NB4 (cell line): Measurements from ENCODE around the gene NEO1.

Source experiments
- DNase-seq: peaks from one replicate; pipeline ENCODE4 v3.0.0; 2010; ENCODE audit warnings: low read depth
- H3K4me3 ChIP-seq: one replicate; pipeline ENCODE4 v1.5.1; 2011; ENCODE audit warnings: mild to moderate bottlenecking, low read depth, low read length, moderate library complexity
- MYC ChIP-seq: IDR thresholded peaks from 2 replicates; pipeline ENCODE4 v1.6.1; 2011; ENCODE audit warnings: low read depth, low read length
- POLR2A ChIP-seq: IDR thresholded peaks from 2 replicates; pipeline ENCODE4 v1.6.1; 2011; ENCODE audit warnings: mild to moderate bottlenecking; ENCODE audit not compliant: insufficient read length; ENCODE audit errors: extremely low read depth
- TF ChIP-seq, protein P1 (sequence below): IDR thresholded peaks from one replicate; pipeline ENCODE4 v1.5.1; 2012; ENCODE audit warnings: low read depth, low read length
- TF ChIP-seq, protein P2 (sequence below): IDR thresholded peaks from 2 replicates; pipeline ENCODE4 v1.6.1; 2011; ENCODE audit warnings: low read depth, low read length

The NEO1 gene, protein sequence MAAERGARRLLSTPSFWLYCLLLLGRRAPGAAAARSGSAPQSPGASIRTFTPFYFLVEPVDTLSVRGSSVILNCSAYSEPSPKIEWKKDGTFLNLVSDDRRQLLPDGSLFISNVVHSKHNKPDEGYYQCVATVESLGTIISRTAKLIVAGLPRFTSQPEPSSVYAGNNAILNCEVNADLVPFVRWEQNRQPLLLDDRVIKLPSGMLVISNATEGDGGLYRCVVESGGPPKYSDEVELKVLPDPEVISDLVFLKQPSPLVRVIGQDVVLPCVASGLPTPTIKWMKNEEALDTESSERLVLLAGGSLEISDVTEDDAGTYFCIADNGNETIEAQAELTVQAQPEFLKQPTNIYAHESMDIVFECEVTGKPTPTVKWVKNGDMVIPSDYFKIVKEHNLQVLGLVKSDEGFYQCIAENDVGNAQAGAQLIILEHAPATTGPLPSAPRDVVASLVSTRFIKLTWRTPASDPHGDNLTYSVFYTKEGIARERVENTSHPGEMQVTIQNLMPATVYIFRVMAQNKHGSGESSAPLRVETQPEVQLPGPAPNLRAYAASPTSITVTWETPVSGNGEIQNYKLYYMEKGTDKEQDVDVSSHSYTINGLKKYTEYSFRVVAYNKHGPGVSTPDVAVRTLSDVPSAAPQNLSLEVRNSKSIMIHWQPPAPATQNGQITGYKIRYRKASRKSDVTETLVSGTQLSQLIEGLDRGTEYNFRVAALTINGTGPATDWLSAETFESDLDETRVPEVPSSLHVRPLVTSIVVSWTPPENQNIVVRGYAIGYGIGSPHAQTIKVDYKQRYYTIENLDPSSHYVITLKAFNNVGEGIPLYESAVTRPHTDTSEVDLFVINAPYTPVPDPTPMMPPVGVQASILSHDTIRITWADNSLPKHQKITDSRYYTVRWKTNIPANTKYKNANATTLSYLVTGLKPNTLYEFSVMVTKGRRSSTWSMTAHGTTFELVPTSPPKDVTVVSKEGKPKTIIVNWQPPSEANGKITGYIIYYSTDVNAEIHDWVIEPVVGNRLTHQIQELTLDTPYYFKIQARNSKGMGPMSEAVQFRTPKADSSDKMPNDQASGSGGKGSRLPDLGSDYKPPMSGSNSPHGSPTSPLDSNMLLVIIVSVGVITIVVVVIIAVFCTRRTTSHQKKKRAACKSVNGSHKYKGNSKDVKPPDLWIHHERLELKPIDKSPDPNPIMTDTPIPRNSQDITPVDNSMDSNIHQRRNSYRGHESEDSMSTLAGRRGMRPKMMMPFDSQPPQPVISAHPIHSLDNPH (N-terminal part only)

DNA sequence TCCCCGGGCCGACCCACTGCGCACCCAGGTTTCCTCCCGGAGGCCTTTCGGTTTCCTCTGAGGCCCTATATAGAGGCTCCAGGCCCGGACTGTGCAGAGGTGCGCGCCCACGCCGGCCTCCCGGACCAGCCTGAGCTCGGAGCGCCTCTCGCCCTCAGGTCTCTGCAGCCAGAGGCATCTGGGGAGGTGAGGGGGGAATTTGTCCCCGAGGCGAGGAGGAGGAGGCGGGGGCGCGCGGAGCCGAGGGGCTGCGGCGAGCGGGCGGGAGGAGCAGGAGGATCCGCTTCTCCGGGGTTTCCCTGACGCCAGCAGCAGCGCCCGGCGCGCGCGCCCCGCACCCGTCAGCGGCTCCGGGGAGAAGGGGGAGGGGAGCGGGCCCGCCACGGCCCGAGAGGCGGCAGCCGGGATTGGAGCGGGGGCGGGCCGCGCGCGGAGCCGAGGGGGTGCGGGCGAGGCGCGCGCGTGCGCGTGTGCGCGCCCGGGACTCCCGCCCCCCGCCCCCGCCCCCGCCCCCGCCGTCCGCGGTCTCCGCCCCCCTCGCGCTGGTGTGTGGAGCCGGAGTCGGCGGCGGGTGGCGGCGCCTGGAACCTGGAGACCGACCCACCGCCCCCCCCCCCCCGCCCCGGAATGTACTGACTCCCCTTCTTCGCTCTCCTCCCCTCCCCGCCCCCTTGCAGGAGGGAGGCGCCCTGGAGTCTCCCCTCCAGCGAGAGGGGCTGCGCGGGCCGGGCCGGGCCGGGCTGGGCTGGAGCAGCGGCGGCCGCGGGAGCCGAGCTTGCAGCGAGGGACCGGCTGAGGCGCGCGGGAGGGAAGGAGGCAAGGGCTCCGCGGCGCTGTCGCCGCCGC, at the start of gene NEO1:
Gene NEO1, plus strand, starts transcription at position 657 of the 846 bp plus-strand sequence. CDS start 213 bp downstream, outside the sequence.
- H3K4me3 ChIP-seq = peak within 1 kb of the TSS; percentile 50
- DNase-seq = peak; percentile 63
- TF ChIP-seq POLR2A (no peak), MYC (no peak)
- TF ChIP-seq, protein P1, sequence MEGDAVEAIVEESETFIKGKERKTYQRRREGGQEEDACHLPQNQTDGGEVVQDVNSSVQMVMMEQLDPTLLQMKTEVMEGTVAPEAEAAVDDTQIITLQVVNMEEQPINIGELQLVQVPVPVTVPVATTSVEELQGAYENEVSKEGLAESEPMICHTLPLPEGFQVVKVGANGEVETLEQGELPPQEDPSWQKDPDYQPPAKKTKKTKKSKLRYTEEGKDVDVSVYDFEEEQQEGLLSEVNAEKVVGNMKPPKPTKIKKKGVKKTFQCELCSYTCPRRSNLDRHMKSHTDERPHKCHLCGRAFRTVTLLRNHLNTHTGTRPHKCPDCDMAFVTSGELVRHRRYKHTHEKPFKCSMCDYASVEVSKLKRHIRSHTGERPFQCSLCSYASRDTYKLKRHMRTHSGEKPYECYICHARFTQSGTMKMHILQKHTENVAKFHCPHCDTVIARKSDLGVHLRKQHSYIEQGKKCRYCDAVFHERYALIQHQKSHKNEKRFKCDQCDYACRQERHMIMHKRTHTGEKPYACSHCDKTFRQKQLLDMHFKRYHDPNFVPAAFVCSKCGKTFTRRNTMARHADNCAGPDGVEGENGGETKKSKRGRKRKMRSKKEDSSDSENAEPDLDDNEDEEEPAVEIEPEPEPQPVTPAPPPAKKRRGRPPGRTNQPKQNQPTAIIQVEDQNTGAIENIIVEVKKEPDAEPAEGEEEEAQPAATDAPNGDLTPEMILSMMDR = no peak
- TF ChIP-seq, protein P2, sequence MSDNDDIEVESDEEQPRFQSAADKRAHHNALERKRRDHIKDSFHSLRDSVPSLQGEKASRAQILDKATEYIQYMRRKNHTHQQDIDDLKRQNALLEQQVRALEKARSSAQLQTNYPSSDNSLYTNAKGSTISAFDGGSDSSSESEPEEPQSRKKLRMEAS = no peak

GRCh38 chr15:73004462-73004861, 47.8 kb upstream of the NEO1 start:
- H3K4me3 ChIP-seq = no peak overlapping the region
- no peak for DNase-seq
- no peak for TF ChIP-seq MYC
- TF ChIP-seq, protein P1 = no peak
- TF ChIP-seq POLR2A = no peak
- TF ChIP-seq, protein P2 = no peak

DNA sequence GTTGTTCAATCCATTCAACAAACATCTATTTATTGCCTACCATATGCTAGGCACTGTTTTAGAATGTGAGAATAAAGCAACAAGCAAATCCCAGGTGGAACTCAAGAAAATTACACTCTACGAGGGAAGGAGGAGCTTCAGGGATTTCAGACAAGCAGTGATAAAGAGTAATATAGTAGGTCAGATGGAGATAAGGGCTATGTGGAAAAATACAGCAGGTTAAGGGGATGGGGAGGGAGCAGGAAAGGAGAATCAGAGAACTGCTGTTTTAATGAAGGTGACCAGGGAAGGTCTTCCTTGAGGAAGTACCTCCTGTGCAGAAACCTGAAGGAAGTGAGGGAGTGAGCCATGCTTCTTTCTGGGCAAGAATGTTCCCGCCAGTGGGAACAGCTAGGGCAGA, 47.2 kb upstream of the NEO1 start:
- no peak for DNase-seq
- no peak for TF ChIP-seq POLR2A
- TF ChIP-seq, protein P2 = no peak
- TF ChIP-seq, protein P1 = no peak
- TF ChIP-seq MYC = no peak
- H3K4me3 ChIP-seq = no peak overlapping the region

GRCh38 chr15:73005446-73005845, 46.8 kb upstream of the NEO1 start:
- DNase-seq = no peak

More at GRCh38 chr15:73005446-73005845, 46.8 kb upstream of the NEO1 start:
- no peak overlapping the region for H3K4me3 ChIP-seq
- TF ChIP-seq, protein P2 = no peak
- no peak for TF ChIP-seq POLR2A
- no peak for TF ChIP-seq MYC
- TF ChIP-seq, protein P1 = no peak
